ENCODE measurements around the gene ZBTB20.

- TF ChIP-seq POLR2A (IDR thresholded peaks at IDR 0.05; ENCODE audit: low read depth, low read length) (no peak), SMC3 (IDR thresholded peaks at IDR 0.05; ENCODE audit: low read depth, low read length) (no peak), RFX5 (IDR thresholded peaks at IDR 0.05; ENCODE audit: low read depth, low read length) (no peak), ELK1 (IDR thresholded peaks at IDR 0.05; ENCODE audit: borderline replicate concordance, low read depth, low read length) (no peak), CTCF (conservative IDR thresholded peaks at IDR 0.05; ENCODE audit: low read depth, low read length) (no peak), MXI1 (IDR thresholded peaks at IDR 0.05; ENCODE audit: borderline replicate concordance, low read depth, low read length) (no peak), USF2 (IDR thresholded peaks at IDR 0.05; ENCODE audit: low read depth, low read length) (no peak), MAZ (IDR thresholded peaks at IDR 0.05; ENCODE audit: borderline replicate concordance, low read depth, low read length) (no peak), CEBPB (IDR thresholded peaks at IDR 0.05; ENCODE audit: low read depth, low read length) (no peak), RAD21 (IDR thresholded peaks at IDR 0.05; ENCODE audit: low read length) (no peak)
Measured at GRCh38 chr3:115022835-115023398, 124.2 kb downstream of the ZBTB20 start.

All from IMR-90 (cell line).